ENCODE data around the gene BTC. TPM values are rescaled to one million over a fixed set of nuclear protein-coding genes. Genes with fewer than 3 reads are reported as not detected.
"Not testable (repeated sequence)": the region's sequence is repeated elsewhere in the genome, so short reads cannot be mapped to it uniquely, and the experiment has no call there.

Gene BTC
- polyA plus RNA-seq, 1 donor (not counting 4 experiments of a cell fraction or from before 2014, with no cell fraction given), result 0.58 TPM

DNA sequence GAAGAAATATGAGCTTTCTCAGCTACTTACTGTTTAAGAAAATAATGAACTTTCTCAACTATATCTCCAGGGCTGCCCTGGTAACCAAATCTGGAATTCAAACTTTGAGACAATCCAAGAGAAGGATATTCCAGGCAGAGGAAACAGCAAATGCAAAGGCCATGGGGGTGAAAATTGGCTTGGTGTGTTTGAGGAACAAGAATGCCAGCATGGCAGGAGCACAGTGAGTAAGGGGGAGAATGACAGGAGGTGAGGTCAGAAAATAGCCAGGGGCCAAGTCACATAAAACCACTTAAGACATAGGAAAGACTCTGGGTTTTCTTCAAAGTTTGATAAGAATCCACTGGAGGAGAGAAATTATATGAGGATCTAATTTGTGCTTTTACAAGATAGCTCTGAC lies 27.2 kb upstream of the BTC start:
- dilution Hi-C loops (cut with MboI; ENCODE audit: extremely low pct_ligation_motif_present, low sequenced_read_pairs), result no loop called here
- Histone ChIP-seq H3K9ac (ENCODE audit: control insufficient read depth, extremely low read depth, insufficient read depth, low read length) (no peak overlapping the region), H3K27ac (ENCODE audit: control insufficient read depth, insufficient read depth, low read length) (no peak overlapping the region), H3K4me2 (ENCODE audit: control insufficient read depth, extremely low read depth, insufficient read depth, low read depth, low read length) (no peak overlapping the region), H3K9me1 (ENCODE audit: control insufficient read depth, extremely low read depth, insufficient read depth, low read length) (no peaks in the 10 kb centered on the region), H3K79me2 (ENCODE audit: control insufficient read depth, insufficient read depth, low read length) (no peaks in the 10 kb centered on the region), H4K20me1 (ENCODE audit: control insufficient read depth, extremely low read depth, insufficient read depth, low read length) (no peaks in the 10 kb centered on the region), H3K4me3 (ENCODE audit: control insufficient read depth in 2 of 3, extremely low read depth in 1 of 3, insufficient read depth in 2 of 3, low read depth in 1 of 3, low read length in 3 of 3) (no peak overlapping the region), H3K27me3 (ENCODE audit: control insufficient read depth, extremely low read depth, insufficient read depth, low read length) (no peaks in the 10 kb centered on the region), H3K9me3 (ENCODE audit: control insufficient read depth, low read depth, low read length) (no peaks in the 10 kb centered on the region), H2AFZ (ENCODE audit: control insufficient read depth, low read length) (no peak overlapping the region), H3K4me1 (ENCODE audit: control insufficient read depth, extremely low read depth, insufficient read depth, low read length) (no peaks in the 10 kb centered on the region), H3K36me3 (ENCODE audit: control insufficient read depth in 2 of 2, extremely low read depth in 1 of 2, insufficient read depth in 2 of 2, low read length in 2 of 2) (no peaks in the 10 kb centered on the region)
- no peak for DNase-seq (ENCODE audit: low read depth, low spot score)
- FAIRE-seq, result no peak
- TF ChIP-seq, protein P1, sequence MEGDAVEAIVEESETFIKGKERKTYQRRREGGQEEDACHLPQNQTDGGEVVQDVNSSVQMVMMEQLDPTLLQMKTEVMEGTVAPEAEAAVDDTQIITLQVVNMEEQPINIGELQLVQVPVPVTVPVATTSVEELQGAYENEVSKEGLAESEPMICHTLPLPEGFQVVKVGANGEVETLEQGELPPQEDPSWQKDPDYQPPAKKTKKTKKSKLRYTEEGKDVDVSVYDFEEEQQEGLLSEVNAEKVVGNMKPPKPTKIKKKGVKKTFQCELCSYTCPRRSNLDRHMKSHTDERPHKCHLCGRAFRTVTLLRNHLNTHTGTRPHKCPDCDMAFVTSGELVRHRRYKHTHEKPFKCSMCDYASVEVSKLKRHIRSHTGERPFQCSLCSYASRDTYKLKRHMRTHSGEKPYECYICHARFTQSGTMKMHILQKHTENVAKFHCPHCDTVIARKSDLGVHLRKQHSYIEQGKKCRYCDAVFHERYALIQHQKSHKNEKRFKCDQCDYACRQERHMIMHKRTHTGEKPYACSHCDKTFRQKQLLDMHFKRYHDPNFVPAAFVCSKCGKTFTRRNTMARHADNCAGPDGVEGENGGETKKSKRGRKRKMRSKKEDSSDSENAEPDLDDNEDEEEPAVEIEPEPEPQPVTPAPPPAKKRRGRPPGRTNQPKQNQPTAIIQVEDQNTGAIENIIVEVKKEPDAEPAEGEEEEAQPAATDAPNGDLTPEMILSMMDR (optimal IDR thresholded peaks at IDR 0.05 in 1 of 3, IDR thresholded peaks at IDR 0.05 in 1 of 3, conservative IDR thresholded peaks at IDR 0.05 in 1 of 3; ENCODE audit: extremely low read depth in 1 of 3, insufficient read depth in 2 of 3, low read length in 3 of 3), result no peak
- TF ChIP-seq EZH2 (IDR thresholded peaks at IDR 0.05; ENCODE audit: low read length), result no peak

DNA sequence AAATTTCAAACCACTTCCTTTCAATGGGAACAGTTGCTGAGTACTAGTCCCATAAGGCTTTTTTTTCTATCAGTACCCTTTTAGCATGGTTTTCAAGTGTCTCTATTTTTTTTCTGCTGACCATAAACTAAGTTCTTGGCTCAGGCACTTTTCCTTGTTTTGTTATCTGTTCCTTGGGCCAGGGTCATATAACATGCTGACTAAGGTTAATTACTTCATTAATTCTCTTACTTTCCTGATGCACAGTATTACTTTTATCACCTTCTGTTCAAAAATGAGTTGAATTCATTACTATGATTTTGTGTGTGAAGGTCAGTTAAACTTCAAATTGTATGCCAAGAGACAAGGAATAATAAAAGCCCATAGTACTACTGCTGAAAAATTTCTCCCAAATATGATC lies 19.7 kb upstream of the BTC start:
- H3K4me2 ChIP-seq (ENCODE audit: control insufficient read depth, extremely low read depth, insufficient read depth, low read depth, low read length), result no peak overlapping the region
- FAIRE-seq, result no peak
- H3K9me3 ChIP-seq (ENCODE audit: control insufficient read depth, low read depth, low read length), result no peaks in the 10 kb centered on the region
- dilution Hi-C loops (cut with MboI; ENCODE audit: extremely low pct_ligation_motif_present, low sequenced_read_pairs), result no loop called here
- peaks cover 3% of the 10 kb centered on the region for H3K27me3 ChIP-seq (ENCODE audit: control insufficient read depth, extremely low read depth, insufficient read depth, low read length)
- no peak for TF ChIP-seq EZH2 (IDR thresholded peaks at IDR 0.05; ENCODE audit: low read length)
- TF ChIP-seq, protein P1 (optimal IDR thresholded peaks at IDR 0.05 in 1 of 3, IDR thresholded peaks at IDR 0.05 in 1 of 3, conservative IDR thresholded peaks at IDR 0.05 in 1 of 3; ENCODE audit: extremely low read depth in 1 of 3, insufficient read depth in 2 of 3, low read length in 3 of 3), result no peak
- H3K4me3 ChIP-seq (ENCODE audit: control insufficient read depth in 2 of 3, extremely low read depth in 1 of 3, insufficient read depth in 2 of 3, low read depth in 1 of 3, low read length in 3 of 3), result no peak overlapping the region
- no peak for DNase-seq (ENCODE audit: low read depth, low spot score)
- no peak overlapping the region for H3K27ac ChIP-seq (ENCODE audit: control insufficient read depth, insufficient read depth, low read length)
- no peaks in the 10 kb centered on the region for H3K36me3 ChIP-seq (ENCODE audit: control insufficient read depth in 2 of 2, extremely low read depth in 1 of 2, insufficient read depth in 2 of 2, low read length in 2 of 2)
- H4K20me1 ChIP-seq (ENCODE audit: control insufficient read depth, extremely low read depth, insufficient read depth, low read length), result no peaks in the 10 kb centered on the region
- no peaks in the 10 kb centered on the region for H3K9me1 ChIP-seq (ENCODE audit: control insufficient read depth, extremely low read depth, insufficient read depth, low read length)
- no peak overlapping the region for H2AFZ ChIP-seq (ENCODE audit: control insufficient read depth, low read length)
- H3K4me1 ChIP-seq (ENCODE audit: control insufficient read depth, extremely low read depth, insufficient read depth, low read length), result no peaks in the 10 kb centered on the region
- H3K79me2 ChIP-seq (ENCODE audit: control insufficient read depth, insufficient read depth, low read length), result no peaks in the 10 kb centered on the region
- H3K9ac ChIP-seq (ENCODE audit: control insufficient read depth, extremely low read depth, insufficient read depth, low read length), result no peak overlapping the region

DNA sequence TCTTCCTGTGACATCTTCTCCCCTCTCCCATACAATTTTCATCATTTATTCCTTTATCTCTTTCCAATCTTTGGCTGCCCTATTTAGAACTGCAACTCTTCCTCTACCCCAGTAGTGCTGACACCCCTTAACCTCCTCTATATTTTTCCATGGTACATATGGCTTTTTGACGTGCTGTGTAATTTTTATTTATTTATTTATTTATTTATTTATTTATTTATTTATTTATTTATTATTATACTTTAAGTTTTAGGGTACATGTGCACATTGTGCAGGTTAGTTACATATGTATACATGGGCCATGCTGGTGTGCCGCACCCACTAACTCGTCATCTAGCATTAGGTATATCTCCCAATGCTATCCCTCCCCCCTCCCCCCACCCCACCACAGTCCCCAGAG lies 17.7 kb upstream of the BTC start:
- H3K9ac ChIP-seq (ENCODE audit: control insufficient read depth, extremely low read depth, insufficient read depth, low read length), result not testable (repeated sequence)

More for the DNA sequence above, 17.7 kb upstream of the BTC start:
- DNase-seq (ENCODE audit: low read depth, low spot score); H4K20me1 ChIP-seq (ENCODE audit: control insufficient read depth, extremely low read depth, insufficient read depth, low read length); H3K4me3 ChIP-seq (ENCODE audit: control insufficient read depth in 2 of 3, extremely low read depth in 1 of 3, insufficient read depth in 2 of 3, low read depth in 1 of 3, low read length in 3 of 3); H2AFZ ChIP-seq (ENCODE audit: control insufficient read depth, low read length); H3K36me3 ChIP-seq (ENCODE audit: control insufficient read depth in 2 of 2, extremely low read depth in 1 of 2, insufficient read depth in 2 of 2, low read length in 2 of 2); H3K79me2 ChIP-seq (ENCODE audit: control insufficient read depth, insufficient read depth, low read length); H3K4me1 ChIP-seq (ENCODE audit: control insufficient read depth, extremely low read depth, insufficient read depth, low read length); dilution Hi-C loops (cut with MboI; ENCODE audit: extremely low pct_ligation_motif_present, low sequenced_read_pairs); FAIRE-seq; H3K27me3 ChIP-seq (ENCODE audit: control insufficient read depth, extremely low read depth, insufficient read depth, low read length); H3K27ac ChIP-seq (ENCODE audit: control insufficient read depth, insufficient read depth, low read length); H3K4me2 ChIP-seq (ENCODE audit: control insufficient read depth, extremely low read depth, insufficient read depth, low read depth, low read length); H3K9me1 ChIP-seq (ENCODE audit: control insufficient read depth, extremely low read depth, insufficient read depth, low read length); H3K9me3 ChIP-seq (ENCODE audit: control insufficient read depth, low read depth, low read length): not testable (repeated sequence)

Measured in keratinocyte (primary cell).